Mesodermal cell (in vitro differentiated cells): ENCODE measurements around the gene ARHGEF6.
"Not testable (repeated sequence)": the region's sequence is repeated elsewhere in the genome, so short reads cannot be mapped to it uniquely, and the experiment has no call there.

Experiments used
- H3K27ac ChIP-seq: 2 replicates; pipeline ENCODE4 v1.7.0; 2013; ENCODE audit warnings: mild to moderate bottlenecking, low read depth, low read length, moderate library complexity; ENCODE audit not compliant: severe bottlenecking
- H3K36me3 ChIP-seq: 2 replicates; pipeline ENCODE4 v1.7.1; 2013; ENCODE audit warnings: mild to moderate bottlenecking, low read length, moderate library complexity; ENCODE audit not compliant: control insufficient read depth, insufficient read depth
- H3K4me1 ChIP-seq: one replicate; pipeline ENCODE4 v1.7.1; 2013; ENCODE audit warnings: mild to moderate bottlenecking, low read length; ENCODE audit not compliant: insufficient read depth, control insufficient read depth, poor library complexity, severe bottlenecking
- H3K4me3 ChIP-seq: 2 replicates; pipeline ENCODE4 v1.7.0; 2013; ENCODE audit warnings: low read length, control low read depth, mild to moderate bottlenecking; ENCODE audit not compliant: insufficient read depth, poor library complexity, severe bottlenecking; ENCODE audit errors: extremely low read depth
- H3K9me3 ChIP-seq: 2 replicates; pipeline ENCODE4 v1.7.1; 2013; ENCODE audit warnings: mild to moderate bottlenecking, low read length, moderate library complexity; ENCODE audit not compliant: control insufficient read depth
- WGBS, 2 experiments: methylation state at CpG; one replicate each; pipeline ENCODE4 v1.1.5; 2013; ENCODE audit warnings: missing lambda C conversion rate in 2 of 2; ENCODE audit not compliant: insufficient coverage in 2 of 2; 5-methylcytosine and 5-hydroxymethylcytosine counted together

Gene ARHGEF6

DNA sequence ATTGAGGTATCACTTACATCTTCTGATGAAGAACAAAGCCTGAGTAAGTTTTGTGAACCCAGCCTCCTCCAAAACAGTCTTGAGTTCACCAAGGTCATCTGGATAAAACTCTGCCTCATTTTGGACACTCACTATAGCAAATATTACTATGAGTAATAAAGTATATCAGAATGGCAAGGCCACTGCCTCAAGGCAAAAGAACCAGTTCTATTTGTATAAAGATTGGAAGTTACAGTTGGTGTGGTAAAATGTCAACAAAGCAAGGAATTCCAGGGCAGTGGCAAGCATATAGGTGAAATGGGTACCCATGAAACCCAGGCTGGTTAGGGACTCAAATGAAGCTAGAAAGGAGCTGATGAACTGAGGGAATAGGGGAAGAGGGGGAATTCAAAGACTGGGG is 2.4 kb upstream of the ARHGEF6 start:
- H3K4me1 ChIP-seq, result peaks cover 9% of the 10 kb centered on the region
- H3K27ac ChIP-seq, result no peak overlapping the region
- no peaks in the 10 kb centered on the region for H3K36me3 ChIP-seq
- H3K4me3 ChIP-seq, result no peak overlapping the region
- no peaks in the 10 kb centered on the region for H3K9me3 ChIP-seq

DNA sequence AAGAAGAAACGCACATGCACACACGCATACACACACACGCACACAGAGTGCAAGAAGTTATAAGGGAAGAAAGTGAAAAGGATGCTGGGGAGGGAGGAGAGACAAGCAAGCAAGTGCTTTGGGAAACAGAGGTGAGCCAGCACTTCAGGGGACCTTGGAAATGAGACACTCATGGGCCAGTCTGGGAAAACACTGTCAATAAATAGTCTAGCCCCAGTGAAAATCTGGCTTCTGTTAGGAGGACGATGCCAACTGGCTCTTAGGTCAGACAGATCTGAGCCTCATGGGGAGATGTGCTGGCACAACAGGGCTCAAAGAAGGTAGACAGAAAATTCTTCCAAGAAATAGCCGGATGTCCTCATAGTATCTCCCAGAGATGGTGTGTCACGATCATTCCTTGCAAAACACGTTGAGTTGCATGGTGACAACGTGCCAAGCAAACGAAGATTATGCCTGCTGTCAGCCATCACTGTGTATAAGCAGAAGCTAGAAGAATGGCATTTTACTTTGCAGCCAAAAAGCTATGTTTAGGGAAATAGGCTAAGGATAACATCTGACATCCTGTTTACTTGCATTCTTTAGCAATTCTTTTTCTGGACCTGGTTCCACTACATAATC is 557 bp upstream of the ARHGEF6 start:
- Histone ChIP-seq H3K4me1 (peaks cover 9% of the 10 kb centered on the region), H3K36me3 (no peaks in the 10 kb centered on the region), H3K27ac (peak overlapping the region; percentile 57), H3K9me3 (no peaks in the 10 kb centered on the region), H3K4me3 (no peak overlapping the region)
- WGBS, 2 experiments, result 76 to 87% methylated on average over 2 to 6 of the region's 9 CpGs

GRCh38 chrX:136780241-136780640 is 491 bp downstream of the ARHGEF6 start:
- WGBS, 2 experiments, result no CpG with 5 or more reads among the region's 2 CpGs
- no peak overlapping the region for H3K27ac ChIP-seq
- H3K9me3 ChIP-seq, result no peaks in the 10 kb centered on the region
- peaks cover 9% of the 10 kb centered on the region for H3K4me1 ChIP-seq
- H3K36me3 ChIP-seq, result no peaks in the 10 kb centered on the region
- H3K4me3 ChIP-seq, result no peak overlapping the region

- 74 to 100% methylated on average over 2 to 4 of the region's 4 CpGs for WGBS, 2 experiments
- H3K27ac ChIP-seq, result no peak overlapping the region
- H3K4me1 ChIP-seq, result peaks cover 9% of the 10 kb centered on the region
- H3K36me3 ChIP-seq, result no peaks in the 10 kb centered on the region
- no peaks in the 10 kb centered on the region for H3K9me3 ChIP-seq
- no peak overlapping the region for H3K4me3 ChIP-seq
These were observed 1.4 kb downstream of the ARHGEF6 start for GRCh38 chrX:136779346-136779781.

DNA sequence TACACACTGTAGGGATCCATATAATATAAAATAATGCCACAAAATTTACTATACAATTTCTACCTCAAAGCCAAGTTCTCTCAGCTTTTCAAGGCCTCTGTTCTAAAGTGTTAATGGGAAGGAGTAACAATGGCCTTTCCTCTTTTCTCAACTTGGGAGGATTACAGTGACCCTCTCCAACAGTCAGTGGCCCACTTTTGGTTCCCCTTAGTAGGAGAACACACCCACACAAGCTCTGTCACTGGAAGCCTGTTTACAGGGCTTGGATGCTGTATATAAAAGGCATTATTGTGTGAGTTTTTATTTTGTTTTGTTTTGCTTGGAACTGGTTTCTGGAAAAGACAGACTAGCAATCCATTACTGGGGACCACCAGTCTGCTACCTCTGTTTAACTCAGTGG is 1.8 kb downstream of the ARHGEF6 start:
- Histone ChIP-seq H3K27ac (no peak overlapping the region), H3K36me3 (no peaks in the 10 kb centered on the region), H3K9me3 (no peaks in the 10 kb centered on the region), H3K4me3 (no peak overlapping the region), H3K4me1 (peaks cover 9% of the 10 kb centered on the region)

DNA sequence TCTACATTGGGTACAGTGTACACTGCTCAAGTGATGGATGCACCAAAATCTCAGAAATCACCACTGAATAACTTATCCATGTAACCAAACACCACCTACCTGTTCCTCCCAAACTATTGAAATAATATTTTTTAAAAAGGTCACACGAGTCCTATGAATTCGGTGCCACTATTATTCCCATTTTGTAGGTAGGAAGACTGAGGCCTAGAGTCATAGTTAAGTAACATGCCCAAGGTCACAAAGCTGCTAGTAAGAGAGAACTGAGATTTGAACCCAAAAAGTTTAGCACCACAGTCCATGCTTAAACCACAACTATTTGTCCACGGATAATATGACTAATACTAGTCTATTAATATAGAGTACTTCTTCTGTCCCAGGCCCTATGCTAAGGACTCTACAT is 2.7 kb downstream of the ARHGEF6 start:
- no peaks in the 10 kb centered on the region for H3K9me3 ChIP-seq
- WGBS, 2 experiments, result no CpG with 5 or more reads among the region's 3 CpGs
- no peak overlapping the region for H3K4me3 ChIP-seq
- H3K27ac ChIP-seq, result no peak overlapping the region
- no peaks in the 10 kb centered on the region for H3K36me3 ChIP-seq
- peaks cover 9% of the 10 kb centered on the region for H3K4me1 ChIP-seq

- H3K36me3 ChIP-seq, result no peaks in the 10 kb centered on the region
- no peaks in the 10 kb centered on the region for H3K9me3 ChIP-seq
- no peak overlapping the region for H3K27ac ChIP-seq
- H3K4me1 ChIP-seq, result no peaks in the 10 kb centered on the region
- no peak overlapping the region for H3K4me3 ChIP-seq
- no CpG with 5 or more reads among the region's 2 CpGs for WGBS, 2 experiments
These were observed 7.1 kb downstream of the ARHGEF6 start for GRCh38 chrX:136773648-136774047.

DNA sequence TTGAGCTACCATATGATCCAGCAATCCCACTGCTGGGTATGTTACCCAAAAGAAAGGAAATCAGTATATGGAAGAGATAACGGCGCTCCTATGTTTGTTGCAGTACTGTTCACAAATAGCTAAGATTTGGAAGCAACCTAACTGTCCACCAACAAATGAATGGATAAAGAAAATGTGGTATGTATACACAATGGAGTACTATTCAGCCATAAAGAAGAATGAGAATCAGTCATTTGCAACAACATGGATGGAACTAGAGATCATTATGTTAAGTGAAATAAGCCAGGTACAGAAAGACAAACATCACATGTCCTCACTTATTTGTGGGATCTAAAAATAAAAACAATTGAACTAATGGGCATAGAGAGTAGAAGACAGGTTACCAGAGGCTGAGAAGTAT is 8.9 kb downstream of the ARHGEF6 start:
- not testable (repeated sequence) for H3K4me3 ChIP-seq, H3K27ac ChIP-seq, H3K36me3 ChIP-seq, H3K4me1 ChIP-seq, H3K9me3 ChIP-seq
- WGBS, 2 experiments, result no CpG with 5 or more reads among the region's 2 CpGs

GRCh38 chrX:136768469-136769084 is 12.2 kb downstream of the ARHGEF6 start:
- H3K27ac ChIP-seq, result no peak overlapping the region
- no peaks in the 10 kb centered on the region for H3K4me1 ChIP-seq
- WGBS, 2 experiments, result 0% methylated on average over 1 to 2 of the region's 7 CpGs
- H3K4me3 ChIP-seq, result no peak overlapping the region
- no peaks in the 10 kb centered on the region for H3K9me3 ChIP-seq
- no peaks in the 10 kb centered on the region for H3K36me3 ChIP-seq

GRCh38 chrX:136767104-136767941 is 13.4 kb downstream of the ARHGEF6 start:
- H3K9me3 ChIP-seq, result no peaks in the 10 kb centered on the region
- no peaks in the 10 kb centered on the region for H3K4me1 ChIP-seq
- WGBS, 2 experiments, result 0 to 1% methylated on average over 6 to 12 of the region's 78 CpGs
- H3K4me3 ChIP-seq, result peak overlapping the region; percentile 48
- H3K27ac ChIP-seq, result no peak overlapping the region
- no peaks in the 10 kb centered on the region for H3K36me3 ChIP-seq

DNA sequence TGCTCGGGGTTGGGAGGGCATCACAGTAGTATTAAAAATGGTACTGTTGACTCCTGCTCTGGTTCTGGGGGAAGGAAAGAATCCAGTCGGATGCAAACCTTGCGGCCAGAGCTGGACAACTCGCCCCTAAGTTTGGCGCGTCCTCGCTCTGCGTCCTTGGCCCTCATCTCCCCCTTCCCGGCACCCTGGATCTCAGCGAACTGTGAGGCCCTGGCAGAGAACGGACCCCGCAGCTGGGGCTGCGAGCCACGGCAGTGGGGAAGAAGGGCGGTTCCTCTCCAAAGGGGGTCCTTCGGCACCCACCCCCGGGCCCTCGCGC is 14.0 kb downstream of the ARHGEF6 start:
- Histone ChIP-seq H3K36me3 (no peaks in the 10 kb centered on the region), H3K9me3 (no peaks in the 10 kb centered on the region), H3K4me3 (peak overlapping the region; percentile 48), H3K27ac (no peak overlapping the region), H3K4me1 (no peaks in the 10 kb centered on the region)
- 0% methylated on average over 2 to 6 of the region's 19 CpGs for WGBS, 2 experiments
